Activated CD4-positive, alpha-beta T cell treated with anti-CD3 and anti-CD28 coated beads for 24 hours (primary cell): ENCODE results near the gene PTBP1.

ENCODE experiments used
- DNase-seq, 2 donors: peaks; one replicate each; pipeline ENCODE4 v3.0.0-alpha.2; 2020; ENCODE audit warnings: low read depth in 2 of 2

PTBP1 gene

DNA sequence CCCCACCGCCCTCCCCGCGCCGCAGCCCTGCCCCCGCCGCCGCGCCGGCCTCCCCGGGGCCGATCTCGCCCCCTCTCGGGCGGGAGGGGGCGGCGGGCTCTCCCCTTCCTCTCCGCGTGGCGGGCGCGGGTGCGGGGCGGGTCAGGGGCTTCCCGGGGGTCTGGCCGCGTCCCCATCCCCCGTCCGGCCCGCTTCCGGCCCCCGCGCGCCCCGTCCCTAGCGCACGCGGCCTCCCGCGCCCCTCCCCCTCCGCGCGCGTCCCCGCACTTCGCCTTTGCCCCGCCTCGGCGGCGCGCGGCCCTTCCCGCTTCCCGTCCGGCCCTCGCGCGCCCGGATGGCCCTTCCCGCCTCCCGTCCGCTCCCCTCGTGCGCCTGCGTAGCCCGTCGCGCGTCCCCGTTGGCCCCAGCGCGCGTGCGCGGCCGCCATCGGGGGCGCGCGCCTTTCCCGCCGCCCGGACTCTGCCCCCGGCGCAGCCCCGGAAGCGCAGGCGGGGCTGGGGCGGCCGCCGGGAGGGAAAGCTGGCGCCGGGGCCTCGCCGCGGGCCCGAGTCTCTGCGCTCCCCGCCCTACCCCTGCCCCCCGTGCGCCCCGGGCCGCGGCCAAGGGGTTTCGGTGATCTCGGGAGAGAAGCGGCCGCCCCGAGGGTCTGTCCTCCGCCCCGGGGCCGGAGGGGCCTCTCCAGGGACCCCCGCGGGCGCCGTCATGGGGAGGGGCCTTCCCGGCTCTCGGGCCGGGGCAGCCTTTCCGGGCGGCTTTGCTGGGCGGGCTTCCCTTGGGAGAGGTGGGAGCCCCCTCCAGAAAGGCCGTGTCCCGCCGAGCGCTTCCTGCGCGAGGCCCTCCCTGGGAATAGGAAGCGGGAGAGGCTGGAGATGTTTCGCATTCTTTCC lies 519 bp downstream of the PTBP1 start:
- peak; percentile 77 to 82 for DNase-seq

DNA sequence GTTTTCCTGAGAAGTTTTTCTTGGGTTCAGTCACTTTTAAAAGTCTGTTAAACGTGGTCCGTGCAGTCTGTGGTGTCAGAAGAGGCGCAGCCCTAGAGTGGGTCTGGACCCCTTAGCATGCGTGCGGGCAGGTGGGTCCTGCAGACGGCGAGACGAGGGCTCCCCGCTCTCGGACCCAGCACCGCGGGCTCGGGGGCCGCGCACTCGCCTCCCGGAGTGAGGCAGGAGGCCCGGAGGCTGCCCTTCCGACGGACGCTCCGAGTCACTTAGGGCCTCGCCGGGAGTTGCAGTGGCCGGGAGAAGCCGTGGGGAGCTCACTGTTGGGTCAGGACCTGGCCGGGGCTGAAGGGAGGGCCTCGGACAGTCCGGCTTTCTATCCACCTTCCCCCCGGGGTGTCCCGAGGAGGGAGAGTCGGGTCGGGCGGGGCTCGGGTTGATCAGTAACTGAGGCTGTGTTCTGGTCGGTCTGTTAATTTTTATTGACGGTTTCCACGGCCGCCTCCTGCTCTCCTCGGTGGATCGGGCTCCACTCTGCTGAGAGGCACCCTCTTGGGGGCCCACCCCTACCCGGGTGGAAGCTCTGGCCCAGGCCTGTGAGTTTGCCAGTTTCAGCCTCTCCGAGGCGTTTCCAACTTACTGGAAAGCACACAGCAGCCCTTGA lies 1.3 kb downstream of the PTBP1 start:
- no peak for DNase-seq

DNA sequence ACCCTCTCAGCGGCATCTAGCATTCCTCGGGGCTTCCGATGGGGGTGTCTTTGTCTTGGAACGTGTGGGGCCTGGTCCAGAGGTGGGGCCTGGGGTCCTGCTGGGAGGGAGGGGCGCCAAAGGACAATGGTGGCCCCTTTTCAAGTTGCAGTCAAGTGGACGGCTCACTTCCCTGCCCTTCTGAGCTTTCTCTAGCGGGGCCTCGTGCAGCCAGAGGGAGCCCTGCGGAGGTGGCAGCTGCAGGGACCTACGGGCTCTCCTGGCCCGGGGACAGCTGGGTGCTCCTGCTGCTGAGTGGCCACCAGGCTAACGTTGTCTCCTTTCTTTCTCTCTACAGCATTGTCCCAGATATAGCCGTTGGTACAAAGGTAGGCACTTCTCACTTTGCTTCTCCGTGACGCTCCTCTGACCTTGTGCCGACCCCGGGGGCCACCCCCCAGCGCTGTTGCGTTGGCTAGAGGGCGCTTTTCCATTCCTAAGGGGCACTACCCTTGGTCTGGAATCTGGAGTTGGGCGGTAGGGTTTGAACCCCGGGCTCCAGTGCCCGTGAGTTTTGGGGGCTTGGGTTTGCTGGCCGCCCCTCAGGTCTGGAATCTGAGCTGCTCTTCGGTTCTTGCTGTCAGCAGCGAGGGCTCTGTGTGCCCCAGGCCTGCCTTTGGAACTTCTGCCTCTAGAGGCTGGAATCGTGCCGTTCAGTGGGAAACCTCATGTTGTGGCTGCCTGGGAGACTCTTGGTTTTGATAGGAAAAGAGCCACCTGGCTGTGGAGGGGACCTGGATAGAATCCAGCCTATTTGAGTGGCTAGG lies 2.0 kb downstream of the PTBP1 start:
- DNase-seq, result no peak

DNA sequence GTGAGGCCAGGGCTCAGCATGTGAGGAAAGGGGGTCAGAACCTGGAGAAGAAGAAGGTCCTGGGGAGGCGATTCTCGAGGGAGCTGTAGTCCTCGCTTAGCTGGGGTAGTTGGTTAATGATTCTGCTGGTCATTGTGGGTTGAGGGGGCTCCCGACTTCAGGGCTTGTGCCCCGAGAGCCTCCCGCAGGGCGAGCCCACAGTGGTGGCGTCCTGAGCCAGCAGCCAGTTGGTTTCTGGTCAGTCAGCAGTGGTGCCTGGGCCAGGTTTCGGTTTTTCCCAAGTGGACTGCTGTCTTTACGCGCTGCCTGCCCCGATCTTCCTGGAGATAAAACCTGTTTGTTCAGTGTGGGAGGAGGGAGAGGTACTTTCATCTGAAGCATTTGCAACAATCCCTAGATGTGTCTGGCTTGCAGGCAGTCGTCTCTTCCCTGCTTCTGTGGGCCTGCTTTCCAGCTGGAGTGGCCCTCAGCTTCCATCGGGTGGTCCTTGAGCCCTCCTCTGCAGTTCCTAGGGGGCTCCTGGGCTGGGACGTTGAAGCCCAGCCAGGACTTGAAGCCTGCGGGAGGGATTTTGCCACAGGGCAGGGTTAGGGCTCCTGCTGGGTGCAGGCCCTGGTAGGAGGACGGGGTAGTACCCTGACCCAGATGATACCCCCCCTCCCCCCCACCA lies 3.2 kb downstream of the PTBP1 start:
- no peak for DNase-seq

DNA sequence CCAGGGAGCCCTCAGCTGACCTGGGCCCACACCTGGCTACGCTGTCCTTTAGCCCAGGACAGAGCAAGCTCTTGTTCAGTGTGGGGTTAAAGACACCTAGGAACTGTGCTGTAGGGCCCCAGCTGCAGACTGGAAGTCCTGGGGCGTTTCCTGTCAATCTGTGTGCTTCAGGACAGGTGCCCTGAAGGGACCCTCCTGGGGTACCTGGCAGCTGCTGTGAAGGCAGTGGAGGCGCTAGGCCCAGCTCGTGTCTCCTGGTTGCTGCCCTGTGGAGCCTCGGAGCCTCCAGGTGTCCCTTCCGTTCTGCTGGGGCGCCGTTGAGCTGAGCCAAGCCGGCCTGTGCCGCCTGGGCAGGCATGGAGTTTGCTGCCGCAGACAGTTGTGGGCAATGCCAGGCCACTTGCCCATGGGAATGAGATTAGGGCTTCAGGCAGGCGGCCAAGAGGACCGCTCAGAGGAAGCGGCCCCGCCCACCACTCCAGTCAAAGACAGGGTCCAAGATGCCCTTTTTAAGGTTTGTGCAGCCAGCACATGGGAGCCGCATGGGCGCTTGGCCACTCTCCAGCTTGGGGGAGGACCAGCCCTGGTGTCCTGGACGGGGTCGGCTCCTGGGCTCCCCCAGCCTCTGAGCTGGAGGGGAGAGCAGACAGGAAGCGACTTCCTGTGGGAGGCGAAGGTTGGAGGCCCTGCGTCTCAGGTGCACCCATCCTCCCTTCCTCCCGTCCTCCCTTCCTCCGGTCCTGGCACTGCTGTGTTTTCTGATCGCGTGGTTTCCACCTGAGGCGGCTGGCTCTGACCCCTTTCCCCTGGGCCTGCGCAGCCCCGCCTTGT lies 4.0 kb downstream of the PTBP1 start:
- DNase-seq, result no peak

DNA sequence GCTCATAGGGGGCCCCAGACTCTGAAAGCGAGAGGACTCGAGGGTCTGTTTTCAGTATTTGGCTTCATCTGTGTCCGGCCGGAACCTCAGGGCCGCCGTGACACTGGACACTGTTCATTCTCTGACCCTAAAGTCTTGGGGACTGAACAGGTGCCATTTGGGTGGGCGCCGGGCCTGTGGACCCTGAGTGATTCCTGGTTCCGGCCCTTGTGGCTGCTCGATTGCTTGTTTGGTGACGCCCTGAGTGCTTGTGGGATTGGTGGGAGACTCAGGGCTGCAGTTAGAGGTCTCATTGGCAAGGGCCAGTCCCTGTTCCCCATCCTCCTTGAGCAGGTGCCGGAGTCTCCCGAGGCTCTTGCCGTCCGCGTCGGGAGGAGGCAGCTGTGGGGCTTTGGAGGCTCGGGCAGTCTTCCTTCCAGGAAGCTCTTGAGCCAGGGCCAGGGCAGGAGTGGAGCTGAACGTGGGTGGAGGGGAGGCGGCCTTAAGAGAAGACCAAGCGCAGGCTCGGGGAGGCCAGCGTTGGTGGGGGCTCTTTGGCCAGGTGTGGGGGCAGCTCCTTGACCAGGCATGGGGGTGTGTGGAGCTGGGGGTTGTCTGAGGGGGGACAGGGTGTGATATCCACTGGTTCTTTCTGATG lies 4.7 kb downstream of the PTBP1 start:
- DNase-seq, result no peak

DNA sequence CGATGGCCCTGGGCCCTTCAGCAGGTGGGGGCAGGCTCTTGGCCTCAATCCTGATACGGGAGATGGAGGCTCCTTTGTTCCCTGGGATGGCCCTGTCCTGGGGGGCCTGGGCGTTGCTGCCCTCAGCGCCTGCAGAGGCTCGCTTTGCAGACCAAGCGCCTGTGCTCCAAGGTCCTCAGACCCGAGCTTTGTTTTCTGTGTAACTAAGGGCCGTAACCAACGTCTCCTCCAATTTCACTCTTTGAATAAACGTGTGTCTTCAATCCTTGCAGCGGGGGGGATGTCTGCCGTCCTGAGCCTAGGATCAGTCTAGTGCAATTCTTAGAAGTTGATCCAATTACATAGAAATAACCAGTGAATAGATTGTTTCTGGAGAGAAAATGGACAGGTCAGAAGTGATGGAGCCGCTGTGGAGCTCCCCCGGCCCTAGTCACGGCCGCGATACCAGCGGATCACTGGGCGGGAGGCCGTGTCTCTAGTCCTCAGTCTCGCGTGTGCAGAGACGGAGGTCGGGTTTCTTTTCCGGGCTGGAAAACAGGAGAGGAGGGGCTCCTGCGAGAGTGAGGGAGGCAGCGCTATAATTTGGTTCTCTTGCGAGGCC lies 5.3 kb downstream of the PTBP1 start:
- no peak for DNase-seq

DNA sequence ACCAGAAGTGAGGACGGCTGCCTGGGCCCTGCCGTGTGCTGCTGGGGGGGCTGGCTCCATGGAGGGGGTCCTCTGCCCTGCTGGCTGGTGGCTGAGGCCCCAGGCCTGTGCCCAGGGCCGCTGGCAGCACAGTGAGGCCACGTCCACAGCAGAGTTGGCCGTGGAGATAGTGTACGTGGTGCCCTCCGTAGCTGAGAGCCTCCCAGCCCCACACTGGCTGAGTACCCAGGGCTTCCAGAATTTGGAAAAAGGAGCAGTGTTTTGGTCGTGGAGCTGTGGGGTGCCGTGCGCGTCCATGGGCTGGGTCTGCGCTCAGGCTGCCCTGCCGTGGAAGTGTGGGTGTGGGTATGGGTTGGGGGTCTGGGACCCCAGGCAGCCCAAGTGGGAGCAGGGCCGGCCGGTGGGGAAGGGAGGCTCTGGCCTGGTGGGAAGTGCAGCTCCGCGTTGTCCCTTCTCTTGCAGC lies 5.9 kb downstream of the PTBP1 start:
- DNase-seq, result no peak

DNA sequence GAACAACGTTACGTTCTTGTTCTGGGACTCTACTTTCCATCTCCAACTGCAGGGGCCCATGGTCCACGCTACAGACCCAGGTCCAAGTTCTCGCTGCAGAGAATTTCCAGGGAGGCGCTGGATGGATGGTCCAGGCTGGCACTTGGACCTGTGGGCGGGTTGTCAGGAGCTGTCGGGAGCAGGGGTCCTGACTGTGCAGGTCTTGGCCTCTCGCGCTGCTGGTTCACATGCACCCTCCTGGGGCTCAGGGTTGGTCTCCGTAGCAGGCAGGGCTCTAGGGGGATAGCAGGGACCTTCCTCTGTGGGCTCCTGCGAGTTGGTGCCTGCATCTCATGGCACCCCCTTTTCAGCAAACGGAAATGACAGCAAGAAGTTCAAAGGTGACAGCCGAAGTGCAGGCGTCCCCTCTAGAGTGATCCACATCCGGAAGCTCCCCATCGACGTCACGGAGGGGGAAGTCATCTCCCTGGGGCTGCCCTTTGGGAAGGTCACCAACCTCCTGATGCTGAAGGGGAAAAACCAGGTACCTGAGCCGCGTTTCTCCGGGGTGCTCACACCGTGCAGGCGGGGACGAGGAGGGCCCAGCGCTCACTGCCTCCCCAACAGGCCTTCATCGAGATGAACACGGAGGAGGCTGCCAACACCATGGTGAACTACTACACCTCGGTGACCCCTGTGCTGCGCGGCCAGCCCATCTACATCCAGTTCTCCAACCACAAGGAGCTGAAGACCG lies 6.6 kb downstream of the PTBP1 start:
- no peak for DNase-seq

DNA sequence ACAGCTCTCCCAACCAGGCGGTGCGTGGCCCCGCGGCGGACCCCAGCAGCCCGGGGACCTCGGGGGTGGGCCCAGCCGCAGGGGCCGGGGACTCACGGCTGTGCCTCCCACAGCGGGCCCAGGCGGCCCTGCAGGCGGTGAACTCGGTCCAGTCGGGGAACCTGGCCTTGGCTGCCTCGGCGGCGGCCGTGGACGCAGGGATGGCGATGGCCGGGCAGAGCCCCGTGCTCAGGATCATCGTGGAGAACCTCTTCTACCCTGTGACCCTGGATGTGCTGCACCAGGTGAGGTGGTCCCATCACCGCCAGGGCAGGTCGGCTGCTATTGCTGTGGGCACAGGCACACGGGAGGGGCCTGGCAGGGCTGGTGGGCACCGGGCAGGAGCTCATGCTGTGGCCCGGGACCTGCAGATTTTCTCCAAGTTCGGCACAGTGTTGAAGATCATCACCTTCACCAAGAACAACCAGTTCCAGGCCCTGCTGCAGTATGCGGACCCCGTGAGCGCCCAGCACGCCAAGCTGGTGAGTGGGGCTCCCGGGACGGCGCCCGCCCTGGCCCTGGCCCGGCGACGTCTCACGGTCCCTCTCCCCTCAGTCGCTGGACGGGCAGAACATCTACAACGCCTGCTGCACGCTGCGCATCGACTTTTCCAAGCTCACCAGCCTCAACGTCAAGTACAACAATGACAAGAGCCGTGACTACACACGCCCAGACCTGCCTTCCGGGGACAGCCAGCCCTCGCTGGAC lies 7.3 kb downstream of the PTBP1 start:
- no peak for DNase-seq

DNA sequence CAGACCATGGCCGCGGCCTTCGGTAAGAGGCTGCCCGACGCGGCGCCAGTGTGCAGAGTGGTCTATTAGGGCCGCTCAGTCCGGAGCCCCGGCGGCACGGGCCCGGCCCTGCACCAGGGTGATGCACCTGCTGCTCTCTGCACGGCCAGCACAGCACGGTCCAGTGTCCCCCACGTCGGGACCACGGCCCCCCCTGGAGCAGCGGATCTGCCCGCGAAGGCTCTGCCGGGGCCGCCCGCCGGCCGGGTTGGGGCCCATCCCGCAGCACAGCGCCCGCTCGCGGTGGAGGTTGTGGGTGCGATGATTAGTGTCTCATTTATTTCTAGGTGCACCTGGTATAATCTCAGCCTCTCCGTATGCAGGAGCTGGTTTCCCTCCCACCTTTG lies 7.9 kb downstream of the PTBP1 start:
- DNase-seq, result no peak

DNA sequence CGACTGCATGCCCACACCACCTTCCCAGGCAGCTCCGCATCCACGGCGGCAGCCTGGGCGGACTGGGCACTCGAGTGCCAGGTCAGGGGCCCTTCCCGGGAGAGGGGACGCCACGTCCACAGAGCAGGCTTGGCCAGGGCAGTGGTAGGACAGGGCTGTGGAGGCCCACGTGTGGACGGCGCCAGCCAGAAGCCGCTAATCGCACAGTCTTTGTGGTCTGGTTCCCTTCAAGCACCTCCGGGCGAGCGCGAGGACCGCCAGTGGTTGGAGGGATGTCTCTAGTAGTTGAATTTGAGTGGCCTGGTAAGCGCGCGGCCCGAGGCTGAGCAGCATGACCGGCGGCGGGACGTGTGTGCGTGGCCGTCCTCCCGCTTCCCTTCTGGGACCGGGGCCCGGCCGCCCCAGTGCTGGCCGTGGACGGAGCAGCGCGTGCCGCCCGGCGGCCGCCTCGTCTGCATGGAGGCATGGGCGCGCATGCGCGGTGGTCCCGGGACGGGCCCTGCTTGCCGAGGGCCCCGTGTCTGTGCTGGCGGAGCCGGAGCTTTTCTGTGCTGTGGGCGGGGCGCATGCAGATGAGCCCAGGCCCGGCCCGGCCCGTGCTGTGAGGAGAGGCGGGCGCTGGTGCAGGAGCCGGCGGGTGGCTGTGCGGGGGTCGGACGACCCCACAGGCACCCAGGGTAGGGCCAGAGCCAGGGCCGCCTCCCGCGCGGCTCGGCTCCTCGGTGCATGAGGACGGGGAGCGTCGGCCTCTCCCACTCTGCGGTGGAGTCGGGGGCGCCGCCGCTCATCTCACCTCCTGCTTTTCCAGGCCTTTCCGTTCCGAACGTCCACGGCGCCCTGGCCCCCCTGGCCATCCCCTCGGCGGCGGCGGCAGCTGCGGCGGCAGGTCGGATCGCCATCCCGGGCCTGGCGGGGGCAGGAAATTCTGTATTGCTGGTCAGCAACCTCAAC lies 8.6 kb downstream of the PTBP1 start:
- no peak for DNase-seq

DNA sequence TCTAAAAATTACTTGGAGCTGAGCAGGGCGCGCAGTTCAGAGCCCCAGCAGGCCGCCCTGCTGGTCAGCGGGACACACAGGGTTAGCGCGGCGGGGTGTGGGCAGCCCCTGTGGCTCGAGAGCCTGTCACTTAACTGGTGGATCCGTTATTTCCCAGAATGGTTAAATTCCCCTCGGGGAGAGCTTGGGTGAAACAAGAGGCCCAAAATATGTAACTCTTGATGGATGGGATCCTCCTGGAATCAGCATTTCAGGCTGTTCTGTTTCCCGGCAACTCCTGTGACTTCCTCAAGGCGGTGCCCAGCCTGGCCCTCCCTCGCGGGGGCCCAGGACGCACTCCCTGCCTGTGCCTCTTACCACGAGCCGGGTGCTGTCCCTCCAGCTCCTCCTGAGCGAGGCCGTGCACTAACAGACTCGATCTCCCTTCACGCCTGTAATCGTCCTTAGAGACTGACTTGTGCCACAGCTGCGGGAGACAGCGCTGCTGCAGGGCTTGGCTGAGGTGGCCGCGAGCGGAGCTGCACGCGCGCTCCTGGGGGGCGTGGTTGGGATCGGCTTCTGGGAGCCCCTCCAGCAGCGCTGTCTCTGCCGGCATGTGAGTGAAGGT lies 9.7 kb downstream of the PTBP1 start:
- no peak for DNase-seq

DNA sequence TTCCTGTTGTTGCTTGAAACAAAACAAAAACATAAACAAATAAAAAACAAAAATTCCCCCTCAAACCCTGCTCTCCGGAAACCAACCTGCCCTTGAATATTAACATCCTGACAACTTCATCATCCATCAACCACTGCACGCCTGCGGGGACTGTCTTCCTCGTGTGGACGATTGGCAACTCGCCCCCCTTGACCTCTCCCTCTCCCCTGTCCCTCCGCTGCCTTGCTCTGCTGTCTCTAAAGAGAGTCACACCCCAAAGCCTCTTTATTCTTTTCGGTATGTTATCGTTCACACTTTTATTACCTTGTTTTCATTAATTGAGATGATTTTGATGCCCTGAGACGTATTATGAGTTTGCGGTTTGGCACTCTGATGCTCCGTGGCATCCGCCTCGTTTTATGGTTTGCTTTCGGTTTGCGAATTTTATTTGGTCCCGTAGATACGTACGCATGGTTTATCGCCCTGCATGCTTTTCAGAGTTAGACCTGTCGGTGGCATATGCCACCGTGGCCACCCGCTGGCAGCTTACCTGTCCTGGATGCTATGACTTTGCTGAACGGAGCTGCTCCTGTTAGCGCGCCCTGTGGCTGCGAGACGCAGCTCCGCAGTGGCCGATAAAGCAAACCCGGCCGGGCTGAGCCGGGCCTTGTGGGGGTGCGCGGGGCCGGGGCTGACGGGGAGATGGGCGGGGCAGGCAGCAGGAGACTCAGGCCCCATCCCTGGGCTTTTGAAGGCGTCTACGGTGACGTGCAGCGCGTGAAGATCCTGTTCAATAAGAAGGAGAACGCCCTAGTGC lies 10.6 kb downstream of the PTBP1 start:
- DNase-seq, result no peak

DNA sequence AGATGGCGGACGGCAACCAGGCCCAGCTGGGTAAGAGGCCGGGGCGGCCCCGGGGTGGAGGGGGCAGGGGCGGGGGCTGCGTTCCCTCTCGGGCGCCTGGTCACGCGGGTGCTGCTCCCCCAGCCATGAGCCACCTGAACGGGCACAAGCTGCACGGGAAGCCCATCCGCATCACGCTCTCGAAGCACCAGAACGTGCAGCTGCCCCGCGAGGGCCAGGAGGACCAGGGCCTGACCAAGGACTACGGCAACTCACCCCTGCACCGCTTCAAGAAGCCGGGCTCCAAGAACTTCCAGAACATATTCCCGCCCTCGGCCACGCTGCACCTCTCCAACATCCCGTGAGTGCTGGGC lies 11.1 kb downstream of the PTBP1 start:
- no peak for DNase-seq
